Breast epithelium (tissue), 3 donors: ENCODE data around the gene RFWD3.

Source experiments
- CTCF ChIP-seq, 3 donors: fragments of 450-650 bp; IDR thresholded peaks; one replicate each; pipeline ENCODE4 v1.5.1; 2016 to 2017; ENCODE audit warnings: antibody characterized with exemption in 3 of 3, mild to moderate bottlenecking in 3 of 3, moderate library complexity in 3 of 3
- POLR2A ChIP-seq: fragments of 450-650 bp; IDR thresholded peaks from one replicate; pipeline ENCODE4 v1.6.1; 2016; ENCODE audit warnings: antibody characterized with exemption, mild to moderate bottlenecking, moderate library complexity
- POLR2AphosphoS5 ChIP-seq, 3 donors: sonication (generic); formaldehyde crosslinking; IDR thresholded peaks; one replicate each; pipeline ENCODE4 v1.6.1; 2017; ENCODE audit warnings: antibody characterized with exemption in 3 of 3

- TF ChIP-seq CTCF (IDR thresholded peaks at IDR 0.05) (no peak), POLR2A (no peak), POLR2AphosphoS5 (IDR thresholded peaks at IDR 0.05) (no peak)
Observed at GRCh38 chr16:74698222-74698621, 31.5 kb upstream of the RFWD3 start.
